Type B pancreatic cell (in vitro differentiated cells): ENCODE measurements around the gene AGTPBP1. TPM values are rescaled to one million over a fixed set of nuclear protein-coding genes. Genes with fewer than 3 reads are reported as not detected.

Experiments used
- DNase-seq: peaks from one replicate; pipeline ENCODE4 v3.0.0; 2021; ENCODE audit warnings: mixed read lengths; ENCODE audit not compliant: unreplicated experiment; ENCODE audit errors: extremely low spot score
- H3K27ac Mint-ChIP-seq: 2 replicates; pipeline ENCODE4 v1.8.0; 2021; ENCODE audit warnings: mild to moderate bottlenecking, mixed read lengths
- H3K27me3 Mint-ChIP-seq: 2 replicates; pipeline ENCODE4 v1.8.0; 2021; ENCODE audit warnings: mixed read lengths
- H3K36me3 Mint-ChIP-seq: 2 replicates; pipeline ENCODE4 v1.8.0; 2021; ENCODE audit warnings: mixed read lengths
- H3K4me1 Mint-ChIP-seq: one replicate; pipeline ENCODE4 v1.8.0; 2021; ENCODE audit warnings: mixed read lengths; ENCODE audit not compliant: unreplicated experiment
- H3K4me3 Mint-ChIP-seq: 2 replicates; pipeline ENCODE4 v1.8.0; 2021; ENCODE audit warnings: mild to moderate bottlenecking, mixed read lengths
- H3K9me3 Mint-ChIP-seq: 2 replicates; pipeline ENCODE4 v1.8.0; 2021; ENCODE audit warnings: mixed read lengths
- total RNA-seq: library from RNA; stranded (reverse); gene quantifications from 2 replicates; pipeline ENCODE4 v1.2.1, GENCODE V29; 2021; ENCODE audit warnings: low replicate concordance
- TF ChIP-seq, protein P1 (sequence below): fragments of 200-600 bp; sonication (generic); conservative IDR thresholded peaks from 2 replicates; pipeline ENCODE4 v1.5.0; 2021; ENCODE audit warnings: antibody characterized with exemption, mild to moderate bottlenecking

AGTPBP1 gene
- total RNA-seq, 1 donor from 2014 or later: 35.6 TPM

DNA sequence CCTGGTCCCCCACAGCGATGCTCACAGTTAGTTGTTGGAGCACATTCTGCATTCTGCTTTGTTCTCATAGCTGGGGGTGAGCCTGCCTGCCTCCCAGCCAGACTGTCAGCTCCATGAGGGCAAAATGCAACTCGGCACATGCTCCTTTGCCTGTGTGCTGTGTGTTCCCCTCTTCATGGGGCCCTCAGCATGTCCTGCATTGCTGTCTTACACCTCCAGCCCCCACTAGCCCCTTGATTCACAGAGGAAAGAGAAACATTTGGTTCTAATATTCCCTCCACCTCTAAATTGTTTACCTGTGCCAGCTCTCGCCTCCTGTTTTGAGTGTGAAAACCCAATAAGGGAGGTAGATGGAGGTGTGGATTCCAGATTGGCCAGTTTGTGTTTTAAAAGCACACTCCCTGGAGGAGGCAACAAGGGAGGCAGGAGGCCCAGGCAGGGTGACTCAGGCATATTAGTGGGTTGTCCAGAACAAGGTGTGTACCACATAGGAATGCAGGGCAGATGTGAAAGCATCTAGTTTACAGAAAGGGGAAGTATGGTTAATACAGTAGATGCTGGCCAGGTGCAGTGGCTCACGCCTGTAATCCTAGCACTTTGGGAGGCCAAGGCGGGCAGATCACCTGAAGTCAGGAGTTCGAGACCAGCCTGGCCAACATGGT, 224.6 kb downstream of the AGTPBP1 start:
- Mint-ChIP-seq H3K9me3 (peaks cover 4% of the 10 kb centered on the region), H3K4me3 (peak overlapping the region; percentile 6), H3K27ac (peak overlapping the region; percentile 76), H3K27me3 (peaks cover 9% of the 10 kb centered on the region), H3K4me1 (peaks cover 6% of the 10 kb centered on the region), H3K36me3 (no peaks in the 10 kb centered on the region)
- DNase-seq: no peak
- TF ChIP-seq, protein P1, sequence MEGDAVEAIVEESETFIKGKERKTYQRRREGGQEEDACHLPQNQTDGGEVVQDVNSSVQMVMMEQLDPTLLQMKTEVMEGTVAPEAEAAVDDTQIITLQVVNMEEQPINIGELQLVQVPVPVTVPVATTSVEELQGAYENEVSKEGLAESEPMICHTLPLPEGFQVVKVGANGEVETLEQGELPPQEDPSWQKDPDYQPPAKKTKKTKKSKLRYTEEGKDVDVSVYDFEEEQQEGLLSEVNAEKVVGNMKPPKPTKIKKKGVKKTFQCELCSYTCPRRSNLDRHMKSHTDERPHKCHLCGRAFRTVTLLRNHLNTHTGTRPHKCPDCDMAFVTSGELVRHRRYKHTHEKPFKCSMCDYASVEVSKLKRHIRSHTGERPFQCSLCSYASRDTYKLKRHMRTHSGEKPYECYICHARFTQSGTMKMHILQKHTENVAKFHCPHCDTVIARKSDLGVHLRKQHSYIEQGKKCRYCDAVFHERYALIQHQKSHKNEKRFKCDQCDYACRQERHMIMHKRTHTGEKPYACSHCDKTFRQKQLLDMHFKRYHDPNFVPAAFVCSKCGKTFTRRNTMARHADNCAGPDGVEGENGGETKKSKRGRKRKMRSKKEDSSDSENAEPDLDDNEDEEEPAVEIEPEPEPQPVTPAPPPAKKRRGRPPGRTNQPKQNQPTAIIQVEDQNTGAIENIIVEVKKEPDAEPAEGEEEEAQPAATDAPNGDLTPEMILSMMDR: no peak

DNA sequence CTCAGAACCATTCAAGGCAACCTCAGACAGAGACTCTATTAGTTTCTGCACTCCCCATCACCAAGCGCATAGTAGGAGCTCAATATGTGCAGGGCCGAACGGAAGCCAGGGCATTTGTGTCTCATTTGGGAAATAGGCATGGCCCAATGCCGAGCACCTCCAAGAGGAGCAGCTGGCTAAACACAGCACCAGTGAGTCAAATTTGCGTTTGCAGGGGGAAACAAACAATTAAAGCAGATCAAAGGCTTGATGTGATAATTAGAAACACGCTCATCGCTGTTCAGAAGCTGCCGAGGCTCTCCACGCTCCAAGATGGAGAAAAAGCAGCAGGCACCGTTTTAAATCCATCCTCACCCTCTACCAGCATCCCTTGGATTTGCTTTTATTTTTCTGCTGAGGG, 225.3 kb downstream of the AGTPBP1 start:
- H3K36me3 Mint-ChIP-seq: no peaks in the 10 kb centered on the region

DNA sequence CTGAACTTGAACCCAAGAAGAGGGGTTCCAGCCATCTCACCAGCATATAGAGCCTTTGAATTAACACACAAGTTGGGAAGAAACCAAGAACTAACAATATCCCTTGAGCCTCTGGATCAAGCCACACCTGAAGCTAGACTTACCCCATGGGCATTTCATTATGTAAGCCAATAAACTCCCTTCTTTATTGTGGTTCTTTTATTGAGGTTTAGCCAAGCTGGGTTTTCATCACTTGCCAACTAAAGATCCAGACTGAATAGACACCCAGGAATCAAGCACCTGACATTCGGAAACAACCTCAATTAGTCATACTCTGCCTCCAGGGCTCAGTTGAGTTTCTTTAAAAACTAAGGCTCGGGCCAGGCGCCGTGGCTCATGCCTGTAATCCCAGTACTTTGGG, 226.7 kb downstream of the AGTPBP1 start:
- Mint-ChIP-seq H3K4me1 (peaks cover 6% of the 10 kb centered on the region), H3K4me3 (no peak overlapping the region), H3K9me3 (peaks cover 4% of the 10 kb centered on the region), H3K36me3 (no peaks in the 10 kb centered on the region), H3K27ac (no peak overlapping the region), H3K27me3 (no peaks in the 10 kb centered on the region)
- TF ChIP-seq, protein P1: no peak
- no peak for DNase-seq

More for the DNA sequence above, 225.3 kb downstream of the AGTPBP1 start:
- Mint-ChIP-seq H3K4me1 (peaks cover 6% of the 10 kb centered on the region), H3K4me3 (no peak overlapping the region), H3K9me3 (peaks cover 4% of the 10 kb centered on the region), H3K27me3 (peaks cover 4% of the 10 kb centered on the region), H3K27ac (no peak overlapping the region)
- TF ChIP-seq, protein P1: no peak
- DNase-seq: no peak

DNA sequence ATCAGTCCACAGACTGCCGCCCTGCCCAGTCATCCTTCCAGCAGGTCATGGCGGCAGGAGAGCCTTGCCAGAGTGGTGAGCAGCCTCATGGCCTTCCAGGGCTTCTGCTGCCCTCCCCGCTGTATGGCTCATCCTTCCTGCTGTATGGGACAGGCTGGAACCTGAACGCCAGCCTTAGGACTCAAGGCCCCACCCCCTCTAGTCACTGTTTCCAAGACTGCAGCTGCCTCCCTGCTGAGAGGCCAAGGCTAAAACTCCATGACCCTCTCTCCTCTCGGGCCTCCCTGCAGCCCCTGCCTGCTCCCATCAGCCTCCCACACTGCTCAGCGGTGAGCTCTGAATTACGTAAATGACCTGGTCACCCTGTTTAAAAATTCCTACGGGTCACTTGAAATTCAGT, 227.5 kb downstream of the AGTPBP1 start:
- H3K27me3 Mint-ChIP-seq: no peaks in the 10 kb centered on the region
- TF ChIP-seq, protein P1: no peak
- H3K4me1 Mint-ChIP-seq: peaks cover 6% of the 10 kb centered on the region
- H3K9me3 Mint-ChIP-seq: peaks cover 4% of the 10 kb centered on the region
- H3K36me3 Mint-ChIP-seq: no peaks in the 10 kb centered on the region
- no peak for DNase-seq
- H3K27ac Mint-ChIP-seq: no peak overlapping the region
- H3K4me3 Mint-ChIP-seq: no peak overlapping the region

DNA sequence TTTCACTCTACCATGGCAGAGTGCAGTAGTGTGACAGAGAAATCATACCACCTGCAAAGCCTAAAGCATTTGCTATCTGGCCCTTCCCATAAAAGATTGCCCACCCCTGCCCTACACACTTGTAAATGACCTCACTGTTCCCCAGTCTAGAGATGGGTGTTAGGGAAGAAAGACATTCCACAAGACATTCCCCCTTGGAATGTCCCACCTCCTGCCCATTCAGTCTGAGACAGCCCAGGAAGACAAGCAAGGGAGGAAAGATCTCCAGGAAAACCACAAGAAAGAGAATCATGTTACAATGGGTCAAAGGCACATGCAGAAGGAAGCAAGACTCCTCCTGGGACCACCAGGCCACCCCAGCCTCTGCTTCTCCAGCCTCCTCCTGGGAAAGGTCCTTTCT, 230.0 kb downstream of the AGTPBP1 start:
- DNase-seq: no peak
- peaks cover 5% of the 10 kb centered on the region for H3K27me3 Mint-ChIP-seq
- TF ChIP-seq, protein P1: no peak
- no peak overlapping the region for H3K4me3 Mint-ChIP-seq
- no peak overlapping the region for H3K27ac Mint-ChIP-seq
- H3K4me1 Mint-ChIP-seq: peaks cover 20% of the 10 kb centered on the region
- peaks cover 5% of the 10 kb centered on the region for H3K9me3 Mint-ChIP-seq
- H3K36me3 Mint-ChIP-seq: no peaks in the 10 kb centered on the region
